Retinal pigment epithelial cell (primary cell): ENCODE measurements around the gene FARS2.

Experiments
- DNase-seq: peaks from one replicate; pipeline ENCODE4 v3.0.0-alpha.2; 2010; ENCODE audit warnings: low read depth
- H3K4me3 ChIP-seq: 2 replicates; pipeline ENCODE4 v1.5.1; 2011; ENCODE audit warnings: mild to moderate bottlenecking, low read length, control low read depth, moderate library complexity
- CTCF ChIP-seq: conservative IDR thresholded peaks from 2 replicates; pipeline ENCODE4 v1.5.1; 2011; ENCODE audit warnings: low read depth, low read length, control low read depth, inconsistent platforms

FARS2 gene

GRCh38 chr6:5736016-5736738 is 474.9 kb downstream of the FARS2 start:
- DNase-seq = no peak
- no peak overlapping the region for H3K4me3 ChIP-seq
- TF ChIP-seq CTCF = no peak

GRCh38 chr6:5737460-5737859 is 476.1 kb downstream of the FARS2 start:
- no peak overlapping the region for H3K4me3 ChIP-seq
- no peak for DNase-seq
- TF ChIP-seq CTCF = no peak

- no peak for DNase-seq
- TF ChIP-seq CTCF = no peak
- no peak overlapping the region for H3K4me3 ChIP-seq
Observed at GRCh38 chr6:5738211-5738610, 476.9 kb downstream of the FARS2 start.

GRCh38 chr6:5744497-5744896 is 483.2 kb downstream of the FARS2 start:
- DNase-seq = no peak
- H3K4me3 ChIP-seq = no peak overlapping the region
- TF ChIP-seq CTCF = no peak

GRCh38 chr6:5745081-5745480 is 483.8 kb downstream of the FARS2 start:
- TF ChIP-seq CTCF = no peak
- no peak for DNase-seq
- H3K4me3 ChIP-seq = no peak overlapping the region

- DNase-seq = no peak
- H3K4me3 ChIP-seq = no peak overlapping the region
- TF ChIP-seq CTCF = peak; percentile 40
Observed at GRCh38 chr6:5746053-5746758, 484.9 kb downstream of the FARS2 start.

GRCh38 chr6:5746759-5747130 is 485.4 kb downstream of the FARS2 start:
- no peak overlapping the region for H3K4me3 ChIP-seq
- no peak for DNase-seq
- TF ChIP-seq CTCF = no peak
